K562 (cell line): ENCODE results near the gene DUSP9. TPM values are rescaled to one million over a fixed set of nuclear protein-coding genes. Genes with fewer than 3 reads are reported as not detected.

Source experiments
- CXXC5 ChIP-seq: fragments of 250-450 bp; sonication (Bioruptor Pico); IDR thresholded peaks from 2 replicates; pipeline ENCODE4 v1.8.0; 2022; ENCODE audit warnings: inconsistent platforms, mild to moderate bottlenecking, moderate library complexity
- DACH1 ChIP-seq: fragments of 450-650 bp; IDR thresholded peaks from 2 replicates; pipeline ENCODE4 v1.6.1; 2018; ENCODE audit not compliant: partially characterized antibody
- ELF1 ChIP-seq: fragments of 200-800 bp; sonication (Bioruptor generic); IDR thresholded peaks from 2 replicates; pipeline ENCODE4 v1.6.1; 2016; ENCODE audit warnings: missing genetic modification characterization, missing compliant biosample characterization
- ELK1 ChIP-seq: sonication (generic); formaldehyde crosslinking; IDR thresholded peaks from 2 replicates; pipeline ENCODE4 v1.8.1; 2022; ENCODE audit warnings: missing genetic modification reagents
- PHF8 ChIP-seq: fragments of 200-600 bp; sonication (generic); IDR thresholded peaks from 2 replicates; pipeline ENCODE4 v1.6.1; 2012; ENCODE audit warnings: mixed run types, mild to moderate bottlenecking, inconsistent platforms, low read length, moderate library complexity, borderline replicate concordance
- SIN3A ChIP-seq, 2 experiments: fragments of 150-350 bp in 1 of 2; IDR thresholded peaks; 2 replicates each; pipeline ENCODE4 v1.6.1; 2011 to 2016; ENCODE audit warnings: borderline replicate concordance in 2 of 2, low read depth in 2 of 2, low read length in 2 of 2, mild to moderate bottlenecking in 2 of 2, moderate library complexity in 2 of 2; ENCODE audit not compliant: control insufficient read depth in 1 of 2
- SMAD1 ChIP-seq: fragments of 150-350 bp; IDR thresholded peaks from 2 replicates; pipeline ENCODE4 v1.6.1; 2014; ENCODE audit warnings: low read length, low read depth; ENCODE audit not compliant: partially characterized antibody
- XRCC5 ChIP-seq: fragments of 200-400 bp; formaldehyde crosslinking; IDR thresholded peaks from 2 replicates; pipeline ENCODE4 v1.6.1; 2017; ENCODE audit warnings: low read depth, mild to moderate bottlenecking, low read length
- ZC3H4 ChIP-seq: sonication (generic); formaldehyde crosslinking; IDR thresholded peaks from 2 replicates; pipeline ENCODE4 v1.9.0; 2021; ENCODE audit warnings: missing genetic modification reagents, borderline replicate concordance
- ZFX ChIP-seq: sonication (generic); formaldehyde crosslinking; IDR thresholded peaks from 2 replicates; pipeline ENCODE4 v1.8.0; 2022; ENCODE audit warnings: mild to moderate bottlenecking, missing genetic modification reagents, moderate library complexity
- ZKSCAN8 ChIP-seq: fragments of 200-800 bp; sonication (Bioruptor generic); IDR thresholded peaks from 2 replicates; pipeline ENCODE4 v1.6.1; 2016; ENCODE audit warnings: missing genetic modification characterization, missing compliant biosample characterization
- ZNF395 ChIP-seq: fragments of 200-800 bp; sonication (Bioruptor generic); IDR thresholded peaks from 2 replicates; pipeline ENCODE4 v1.6.1; 2017; ENCODE audit warnings: missing genetic modification characterization, missing compliant biosample characterization
- polyA plus RNA-seq, 8 experiments: library from polyadenylated mRNA; depleted of rRNA in 4 of 8; stranded (reverse) in 5 of 8; unstranded in 3 of 8; fragments of >200 nt; fragmentation: Nextera tagmentation in 2 of 8; fragmentation: Illumina TruSeq in 1 of 8; extraction: Ambion mirVana in 2 of 8; extraction: Trizol in 1 of 8; gene quantifications; 2 replicates each; pipeline versions ENCODE4 v1.2.1 to v1.2.3, GENCODE V29; 2011 to 2014; ENCODE audit warnings: inconsistent platforms in 1 of 8, missing spikeins in 1 of 8
- total RNA-seq, 7 experiments: library from RNA; depleted of rRNA in 6 of 7; stranded (reverse); fragments of >200 nt in 6 of 7; fragmentation: Illumina TruSeq in 2 of 7; extraction: Trizol in 2 of 7; gene quantifications; 2 replicates each; pipeline versions ENCODE4 v1.2.1 to v1.2.3, GENCODE V29; 2011 to 2021; ENCODE audit warnings: low replicate concordance in 1 of 7
- TF ChIP-seq, protein P1 (sequence below): sonication (generic); formaldehyde crosslinking; IDR thresholded peaks from 2 replicates; pipeline ENCODE4 v1.8.0; 2023; ENCODE audit warnings: missing genetic modification reagents, mild to moderate bottlenecking, borderline replicate concordance
- TF ChIP-seq, protein P2 (sequence below), 2 experiments: IDR thresholded peaks; 2 replicates each; pipeline ENCODE4 v1.6.1; 2012; ENCODE audit warnings: improper control_type of control experiment in 2 of 2, low read depth in 2 of 2, low read length in 2 of 2, borderline replicate concordance in 1 of 2

DUSP9 gene
- total and polyA plus RNA-seq, 9 of the 15 experiments (the other 6 are each of a cell fraction or from before 2014, with no cell fraction given), result 0.11 to 14.1 (median 5.5) TPM

- no peak for TF ChIP-seq SMAD1
- TF ChIP-seq XRCC5, result no peak
- TF ChIP-seq SIN3A (IDR thresholded peaks at IDR 0.05; ENCODE audit: borderline replicate concordance in 2 of 2, control insufficient read depth in 1 of 2, low read depth in 2 of 2, low read length in 2 of 2), result peak in 1 of 2 experiments; percentile 1; a peak in 1 of 4 replicates
- TF ChIP-seq ZC3H4, result no peak
- TF ChIP-seq, protein P1, sequence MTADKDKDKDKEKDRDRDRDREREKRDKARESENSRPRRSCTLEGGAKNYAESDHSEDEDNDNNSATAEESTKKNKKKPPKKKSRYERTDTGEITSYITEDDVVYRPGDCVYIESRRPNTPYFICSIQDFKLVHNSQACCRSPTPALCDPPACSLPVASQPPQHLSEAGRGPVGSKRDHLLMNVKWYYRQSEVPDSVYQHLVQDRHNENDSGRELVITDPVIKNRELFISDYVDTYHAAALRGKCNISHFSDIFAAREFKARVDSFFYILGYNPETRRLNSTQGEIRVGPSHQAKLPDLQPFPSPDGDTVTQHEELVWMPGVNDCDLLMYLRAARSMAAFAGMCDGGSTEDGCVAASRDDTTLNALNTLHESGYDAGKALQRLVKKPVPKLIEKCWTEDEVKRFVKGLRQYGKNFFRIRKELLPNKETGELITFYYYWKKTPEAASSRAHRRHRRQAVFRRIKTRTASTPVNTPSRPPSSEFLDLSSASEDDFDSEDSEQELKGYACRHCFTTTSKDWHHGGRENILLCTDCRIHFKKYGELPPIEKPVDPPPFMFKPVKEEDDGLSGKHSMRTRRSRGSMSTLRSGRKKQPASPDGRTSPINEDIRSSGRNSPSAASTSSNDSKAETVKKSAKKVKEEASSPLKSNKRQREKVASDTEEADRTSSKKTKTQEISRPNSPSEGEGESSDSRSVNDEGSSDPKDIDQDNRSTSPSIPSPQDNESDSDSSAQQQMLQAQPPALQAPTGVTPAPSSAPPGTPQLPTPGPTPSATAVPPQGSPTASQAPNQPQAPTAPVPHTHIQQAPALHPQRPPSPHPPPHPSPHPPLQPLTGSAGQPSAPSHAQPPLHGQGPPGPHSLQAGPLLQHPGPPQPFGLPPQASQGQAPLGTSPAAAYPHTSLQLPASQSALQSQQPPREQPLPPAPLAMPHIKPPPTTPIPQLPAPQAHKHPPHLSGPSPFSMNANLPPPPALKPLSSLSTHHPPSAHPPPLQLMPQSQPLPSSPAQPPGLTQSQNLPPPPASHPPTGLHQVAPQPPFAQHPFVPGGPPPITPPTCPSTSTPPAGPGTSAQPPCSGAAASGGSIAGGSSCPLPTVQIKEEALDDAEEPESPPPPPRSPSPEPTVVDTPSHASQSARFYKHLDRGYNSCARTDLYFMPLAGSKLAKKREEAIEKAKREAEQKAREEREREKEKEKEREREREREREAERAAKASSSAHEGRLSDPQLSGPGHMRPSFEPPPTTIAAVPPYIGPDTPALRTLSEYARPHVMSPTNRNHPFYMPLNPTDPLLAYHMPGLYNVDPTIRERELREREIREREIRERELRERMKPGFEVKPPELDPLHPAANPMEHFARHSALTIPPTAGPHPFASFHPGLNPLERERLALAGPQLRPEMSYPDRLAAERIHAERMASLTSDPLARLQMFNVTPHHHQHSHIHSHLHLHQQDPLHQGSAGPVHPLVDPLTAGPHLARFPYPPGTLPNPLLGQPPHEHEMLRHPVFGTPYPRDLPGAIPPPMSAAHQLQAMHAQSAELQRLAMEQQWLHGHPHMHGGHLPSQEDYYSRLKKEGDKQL (CRISPR knock-in tag), result no peak
- TF ChIP-seq PHF8, result peak; percentile 66; the same call in 1 of the 2 replicates
- TF ChIP-seq DACH1, result no peak
- TF ChIP-seq, protein P2, sequence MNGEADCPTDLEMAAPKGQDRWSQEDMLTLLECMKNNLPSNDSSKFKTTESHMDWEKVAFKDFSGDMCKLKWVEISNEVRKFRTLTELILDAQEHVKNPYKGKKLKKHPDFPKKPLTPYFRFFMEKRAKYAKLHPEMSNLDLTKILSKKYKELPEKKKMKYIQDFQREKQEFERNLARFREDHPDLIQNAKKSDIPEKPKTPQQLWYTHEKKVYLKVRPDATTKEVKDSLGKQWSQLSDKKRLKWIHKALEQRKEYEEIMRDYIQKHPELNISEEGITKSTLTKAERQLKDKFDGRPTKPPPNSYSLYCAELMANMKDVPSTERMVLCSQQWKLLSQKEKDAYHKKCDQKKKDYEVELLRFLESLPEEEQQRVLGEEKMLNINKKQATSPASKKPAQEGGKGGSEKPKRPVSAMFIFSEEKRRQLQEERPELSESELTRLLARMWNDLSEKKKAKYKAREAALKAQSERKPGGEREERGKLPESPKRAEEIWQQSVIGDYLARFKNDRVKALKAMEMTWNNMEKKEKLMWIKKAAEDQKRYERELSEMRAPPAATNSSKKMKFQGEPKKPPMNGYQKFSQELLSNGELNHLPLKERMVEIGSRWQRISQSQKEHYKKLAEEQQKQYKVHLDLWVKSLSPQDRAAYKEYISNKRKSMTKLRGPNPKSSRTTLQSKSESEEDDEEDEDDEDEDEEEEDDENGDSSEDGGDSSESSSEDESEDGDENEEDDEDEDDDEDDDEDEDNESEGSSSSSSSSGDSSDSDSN (IDR thresholded peaks at IDR 0.05; ENCODE audit: borderline replicate concordance in 1 of 2, low read depth in 2 of 2, low read length in 2 of 2), result peak; percentile 72 to 91; a peak in 3 of 4 replicates
- peak; percentile 53; the same call in 1 of the 2 replicates for TF ChIP-seq CXXC5
- peak; percentile 87 for TF ChIP-seq ZFX (CRISPR knock-in tag)
- 0 out of 2 replicates have a peak, but pooled peaks have one; percentile 36 for TF ChIP-seq ZNF395 (CRISPR knock-in tag)
- TF ChIP-seq ZKSCAN8 (CRISPR knock-in tag), result no peak
- no peak for TF ChIP-seq ELK1 (CRISPR knock-in tag)
- TF ChIP-seq ELF1, result no peak
- TF ChIP-seq, all 486 proteins: peak for 26
Measured at GRCh38 chrX:153598541-153599191, 48.3 kb upstream of the DUSP9 start, which contains the start of gene CCNQ (continued).
